PC-9 (cell line): ENCODE results near the gene BCAR1. TPM values are rescaled to one million over a fixed set of nuclear protein-coding genes. Genes with fewer than 3 reads are reported as not detected.

Source experiments
- BruUV-seq: library from RNA; stranded (reverse); fragments of 400-500 nt; replicated peaks from 2 replicates; lab custom pipeline; 2021; lab: Mats Ljungman, UMichigan
- CTCF ChIA-PET: fragments of 300-600 bp; sonication (Branson Sonifier 250); formaldehyde crosslinking; loops from one replicate; lab custom pipeline; 2022; ENCODE audit warnings: antibody characterized with exemption; lab: Charles Lee
- POLR2A ChIA-PET: fragments of 300-600 bp; sonication (Branson Sonifier 250); formaldehyde crosslinking; loops from one replicate; lab custom pipeline; 2022; ENCODE audit warnings: antibody characterized with exemption; ENCODE audit not compliant: unreplicated experiment; lab: Charles Lee
- DNase-seq, 2 experiments: peaks; one replicate each; pipeline versions ENCODE4 v3.0.0 to v3.0.0-alpha.2; 2015 to 2022; ENCODE audit warnings: mixed read lengths in 1 of 2
- H2AFZ ChIP-seq: fragments of 200-600 bp; sonication (generic); 2 replicates; pipeline ENCODE4 v1.8.1; 2017; ENCODE audit warnings: antibody characterized with exemption
- H3F3A ChIP-seq: fragments of 200-600 bp; sonication (generic); 2 replicates; pipeline ENCODE4 v1.8.1; 2017; ENCODE audit warnings: antibody characterized with exemption, mild to moderate bottlenecking, low read depth; ENCODE audit not compliant: insufficient read depth
- H3K27ac ChIP-seq: fragments of 200-600 bp; sonication (generic); 2 replicates; pipeline ENCODE4 v1.6.1; 2016; ENCODE audit warnings: mixed run types
- H3K27me3 ChIP-seq: fragments of 200-600 bp; sonication (generic); 2 replicates; pipeline ENCODE4 v1.6.1; 2016; ENCODE audit warnings: low read depth, mixed run types; ENCODE audit not compliant: insufficient read depth
- H3K36me3 ChIP-seq: fragments of 200-600 bp; sonication (generic); 2 replicates; pipeline ENCODE4 v1.6.1; 2016; ENCODE audit warnings: low read depth, mixed run types
- H3K4me1 ChIP-seq: fragments of 200-600 bp; sonication (generic); replicated peaks from 2 replicates; pipeline ENCODE4 v1.6.1; 2016; ENCODE audit warnings: mixed run types; ENCODE audit not compliant: insufficient read depth
- H3K4me2 ChIP-seq: fragments of 200-600 bp; sonication (generic); 2 replicates; pipeline ENCODE4 v1.6.1; 2017; ENCODE audit warnings: mixed run types
- H3K4me3 ChIP-seq: fragments of 200-600 bp; sonication (generic); 2 replicates; pipeline ENCODE4 v1.6.1; 2016; ENCODE audit warnings: mixed run types
- H3K79me2 ChIP-seq: fragments of 200-600 bp; sonication (generic); 2 replicates; pipeline ENCODE4 v1.6.1; 2017; ENCODE audit warnings: low read depth, mixed run types
- H3K9me2 ChIP-seq: fragments of 200-600 bp; sonication (generic); 2 replicates; pipeline ENCODE4 v1.8.1; 2017; ENCODE audit warnings: mild to moderate bottlenecking; ENCODE audit not compliant: insufficient read depth
- H3K9me3 ChIP-seq: fragments of 200-600 bp; sonication (generic); 2 replicates; pipeline ENCODE4 v1.8.1; 2016; ENCODE audit warnings: low read depth; ENCODE audit not compliant: insufficient read depth
- H4K20me1 ChIP-seq: fragments of 200-600 bp; sonication (generic); 2 replicates; pipeline ENCODE4 v1.8.1; 2017; ENCODE audit not compliant: insufficient read depth
- EZH2 ChIP-seq: fragments of 200-600 bp; sonication (generic); IDR thresholded peaks from 2 replicates; pipeline ENCODE4 v1.8.0; 2017; ENCODE audit warnings: antibody characterized with exemption, low read depth
- intact Hi-C: fragments of 100-400 bp; cut with micrococcal nuclease; formaldehyde crosslinking; loops from one replicate; pipeline ENCODE4 v1.10.0; 2022; ENCODE audit not compliant: unreplicated experiment
- total RNA-seq: library from RNA; stranded (reverse); gene quantifications from 2 replicates; pipeline ENCODE4 v1.2.3, GENCODE V29; 2021
- TF ChIP-seq, protein P1 (sequence below): fragments of 200-600 bp; sonication (generic); conservative IDR thresholded peaks from 2 replicates; pipeline ENCODE4 v1.6.1; 2017; ENCODE audit warnings: mixed run types, antibody characterized with exemption, mild to moderate bottlenecking, moderate library complexity

Gene BCAR1
- total RNA-seq, 1 experiment from 2014 or later, result 53.9 TPM

DNA sequence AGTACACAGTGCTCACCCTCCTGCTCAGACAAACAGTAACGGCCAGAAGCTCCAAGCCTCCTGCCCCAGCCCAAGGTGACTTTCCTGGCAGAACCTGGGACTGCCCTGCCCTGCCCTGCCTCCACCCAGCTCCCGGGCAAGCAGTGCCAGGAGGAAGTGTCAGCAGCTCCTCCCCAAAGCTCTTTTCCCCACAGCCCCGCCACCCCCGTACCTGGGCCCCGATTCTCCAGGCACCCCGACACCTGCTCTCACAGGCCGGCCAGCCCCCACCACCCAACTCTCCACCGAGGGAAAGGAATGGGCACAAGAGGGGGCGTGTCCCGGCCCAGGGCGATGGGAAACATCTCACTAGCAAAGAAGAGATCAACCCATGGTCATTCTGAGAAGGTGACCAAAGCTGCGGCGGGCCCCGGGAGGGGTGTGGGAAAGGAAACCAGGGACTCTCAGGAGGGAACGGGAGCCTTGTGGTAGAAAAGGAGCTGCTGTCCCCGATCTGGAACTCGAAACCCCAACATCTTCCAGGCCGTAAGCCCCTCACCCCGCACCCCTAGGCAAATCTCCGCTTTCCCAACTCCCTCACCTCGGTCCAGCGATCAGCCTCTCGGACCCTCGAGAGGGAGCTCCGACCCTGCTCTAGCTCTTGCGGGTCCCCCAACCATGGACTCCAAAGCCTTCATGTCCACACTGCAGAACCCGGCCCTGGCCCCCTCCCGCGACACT is 1.2 kb downstream of the BCAR1 start:
- POLR2A ChIA-PET, result interaction anchor here (0.6 to 0.9 kb wide), 5 partner anchors 30 to 319 kb away, joined by 3 to 6 read pairs (median 4); no protein-coding TSS in a partner anchor
- intact Hi-C loops, result no loop called here

DNA sequence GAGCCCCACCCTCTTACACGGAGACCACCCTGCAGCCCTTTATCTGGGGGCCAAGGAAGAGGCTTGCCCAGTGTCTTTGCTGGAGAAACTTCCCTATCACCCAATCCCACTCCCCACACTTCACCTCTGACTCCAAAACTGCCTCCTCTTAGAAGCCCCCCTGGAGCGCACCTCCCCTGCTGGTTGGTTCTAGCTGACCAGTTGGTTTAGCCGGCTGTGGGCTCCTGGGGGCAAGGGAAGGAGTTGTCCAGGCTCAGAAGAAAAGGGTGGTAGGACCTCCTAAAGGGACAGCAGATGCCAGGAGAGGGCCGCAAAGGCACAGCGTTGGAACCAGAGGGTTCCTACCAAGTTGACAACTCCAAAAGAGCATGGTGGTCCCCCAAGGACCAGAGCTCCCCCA is 2.0 kb downstream of the BCAR1 start:
- POLR2A ChIA-PET, result interaction anchor here (0.6 to 0.9 kb wide), 2 partner anchors 31 to 80 kb away, joined by 4 read pairs; no protein-coding TSS in a partner anchor
- Histone ChIP-seq H3K9me2 (no peaks in the 10 kb centered on the region), H3K27ac (no peak overlapping the region), H4K20me1 (peaks cover 45% of the 10 kb centered on the region), H3K4me1 (peaks cover 63% of the 10 kb centered on the region), H3K36me3 (no peaks in the 10 kb centered on the region), H3K9me3 (no peaks in the 10 kb centered on the region), H3K27me3 (no peaks in the 10 kb centered on the region), H3K4me3 (peak overlapping the region; percentile 71; the same call in 1 of the 2 replicates), H3F3A (peaks cover 33% of the 10 kb centered on the region), H3K4me2 (peak overlapping the region; percentile 79), H3K79me2 (peaks cover 59% of the 10 kb centered on the region), H2AFZ (no peak overlapping the region)
- TF ChIP-seq, protein P1, sequence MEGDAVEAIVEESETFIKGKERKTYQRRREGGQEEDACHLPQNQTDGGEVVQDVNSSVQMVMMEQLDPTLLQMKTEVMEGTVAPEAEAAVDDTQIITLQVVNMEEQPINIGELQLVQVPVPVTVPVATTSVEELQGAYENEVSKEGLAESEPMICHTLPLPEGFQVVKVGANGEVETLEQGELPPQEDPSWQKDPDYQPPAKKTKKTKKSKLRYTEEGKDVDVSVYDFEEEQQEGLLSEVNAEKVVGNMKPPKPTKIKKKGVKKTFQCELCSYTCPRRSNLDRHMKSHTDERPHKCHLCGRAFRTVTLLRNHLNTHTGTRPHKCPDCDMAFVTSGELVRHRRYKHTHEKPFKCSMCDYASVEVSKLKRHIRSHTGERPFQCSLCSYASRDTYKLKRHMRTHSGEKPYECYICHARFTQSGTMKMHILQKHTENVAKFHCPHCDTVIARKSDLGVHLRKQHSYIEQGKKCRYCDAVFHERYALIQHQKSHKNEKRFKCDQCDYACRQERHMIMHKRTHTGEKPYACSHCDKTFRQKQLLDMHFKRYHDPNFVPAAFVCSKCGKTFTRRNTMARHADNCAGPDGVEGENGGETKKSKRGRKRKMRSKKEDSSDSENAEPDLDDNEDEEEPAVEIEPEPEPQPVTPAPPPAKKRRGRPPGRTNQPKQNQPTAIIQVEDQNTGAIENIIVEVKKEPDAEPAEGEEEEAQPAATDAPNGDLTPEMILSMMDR, result no peak
- no peak for TF ChIP-seq EZH2
- CTCF ChIA-PET, result no interaction called here
- intact Hi-C loops, result no loop called here
- DNase-seq, result no peak
- no TSS peak for BruUV-seq

More for the DNA sequence above, 1.2 kb downstream of the BCAR1 start:
- Histone ChIP-seq H3K4me3 (peak overlapping the region; percentile 71), H3K79me2 (peaks cover 61% of the 10 kb centered on the region), H4K20me1 (peaks cover 53% of the 10 kb centered on the region), H3K27me3 (no peaks in the 10 kb centered on the region), H3K9me2 (no peaks in the 10 kb centered on the region), H3K4me1 (peaks cover 63% of the 10 kb centered on the region), H3K4me2 (peak overlapping the region; percentile 79), H3K36me3 (no peaks in the 10 kb centered on the region), H2AFZ (peak overlapping the region; percentile 64; the same call in 1 of the 2 replicates), H3K27ac (peak overlapping the region; percentile 54; the same call in 1 of the 2 replicates), H3F3A (peaks cover 33% of the 10 kb centered on the region), H3K9me3 (no peaks in the 10 kb centered on the region)
- peak in 1 of 2 experiments; percentile 49 for DNase-seq
- no TSS peak for BruUV-seq
- CTCF ChIA-PET, result no interaction called here
- TF ChIP-seq, protein P1, result no peak
- no peak for TF ChIP-seq EZH2

GRCh38 chr16:75248536-75249380 is 2.7 kb downstream of the BCAR1 start:
- ChIA-PET POLR2A (no interaction called here), CTCF (no interaction called here)
- peak overlapping the region; percentile 76; the same call in 1 of the 2 replicates for H3K4me2 ChIP-seq
- intact Hi-C loops, result no loop called here
- H3K4me1 ChIP-seq, result peaks cover 68% of the 10 kb centered on the region
- H4K20me1 ChIP-seq, result peaks cover 38% of the 10 kb centered on the region
- TF ChIP-seq, protein P1, result no peak
- TF ChIP-seq EZH2, result no peak
- H3K9me3 ChIP-seq, result no peaks in the 10 kb centered on the region
- H3K36me3 ChIP-seq, result no peaks in the 10 kb centered on the region
- no peak overlapping the region for H2AFZ ChIP-seq
- no TSS peak for BruUV-seq
- H3F3A ChIP-seq, result peaks cover 36% of the 10 kb centered on the region
- no peak overlapping the region for H3K4me3 ChIP-seq
- no peaks in the 10 kb centered on the region for H3K27me3 ChIP-seq
- H3K9me2 ChIP-seq, result no peaks in the 10 kb centered on the region
- H3K27ac ChIP-seq, result no peak overlapping the region
- peaks cover 66% of the 10 kb centered on the region for H3K79me2 ChIP-seq
- no peak for DNase-seq
